H9 (cell line): ENCODE results near the gene C9orf43. TPM values are rescaled to one million over a fixed set of nuclear protein-coding genes. Genes with fewer than 3 reads are reported as not detected.

ENCODE experiments used
- DNase-seq: peaks from one replicate; pipeline ENCODE4 v3.0.0-alpha.2; 2017
- H2AFZ ChIP-seq: one replicate; pipeline ENCODE4 v1.6.1; 2013; ENCODE audit warnings: mild to moderate bottlenecking, low read length, control low read depth, moderate library complexity
- H2AK5ac ChIP-seq: 2 replicates; pipeline ENCODE4 v1.6.1; 2013; ENCODE audit warnings: low read length, control low read depth, mixed read lengths; ENCODE audit not compliant: insufficient read length
- H2BK120ac ChIP-seq: one replicate; pipeline ENCODE4 v1.6.1; 2013; ENCODE audit warnings: low read depth, mild to moderate bottlenecking, low read length, control low read depth, inconsistent platforms; ENCODE audit not compliant: poor library complexity, severe bottlenecking
- H2BK12ac ChIP-seq: 2 replicates; pipeline ENCODE4 v1.6.1; 2013; ENCODE audit warnings: low read length, control low read depth, mixed read lengths, low read depth; ENCODE audit not compliant: insufficient read length
- H2BK15ac ChIP-seq: 2 replicates; pipeline ENCODE4 v1.6.1; 2013; ENCODE audit warnings: low read depth, low read length, control low read depth
- H2BK20ac ChIP-seq: one replicate; pipeline ENCODE4 v1.6.1; 2013; ENCODE audit warnings: low read depth, mild to moderate bottlenecking, low read length, control low read depth, inconsistent platforms; ENCODE audit not compliant: poor library complexity, severe bottlenecking
- H2BK5ac ChIP-seq: 2 replicates; pipeline ENCODE4 v1.6.1; 2013; ENCODE audit warnings: low read length, control low read depth, mixed read lengths; ENCODE audit not compliant: insufficient read length
- H3K14ac ChIP-seq: 2 replicates; pipeline ENCODE4 v1.6.1; 2013; ENCODE audit warnings: low read length, control low read depth; ENCODE audit not compliant: insufficient read depth
- H3K18ac ChIP-seq: 2 replicates; pipeline ENCODE4 v1.6.1; 2013; ENCODE audit warnings: low read depth, mild to moderate bottlenecking, mixed read lengths, low read length, control low read depth; ENCODE audit not compliant: insufficient read length
- H3K23ac ChIP-seq: 2 replicates; pipeline ENCODE4 v1.6.1; 2013; ENCODE audit warnings: low read length, control low read depth, mixed read lengths, low read depth; ENCODE audit not compliant: insufficient read length
- H3K23me2 ChIP-seq: 2 replicates; pipeline ENCODE4 v1.6.1; 2013; ENCODE audit warnings: low read depth, mild to moderate bottlenecking, mixed read lengths, low read length, control low read depth; ENCODE audit not compliant: insufficient read length, poor library complexity, severe bottlenecking
- H3K27ac ChIP-seq: 2 replicates; pipeline ENCODE4 v1.5.1; 2013; ENCODE audit warnings: low read length, control low read depth, mixed read lengths, low read depth; ENCODE audit not compliant: insufficient read length
- H3K27me3 ChIP-seq: 2 replicates; pipeline ENCODE4 v1.6.1; 2013; ENCODE audit warnings: low read length, control low read depth, inconsistent platforms; ENCODE audit not compliant: insufficient read depth
- H3K4ac ChIP-seq: 2 replicates; pipeline ENCODE4 v1.6.1; 2013; ENCODE audit warnings: low read depth, mild to moderate bottlenecking, control low read depth, inconsistent platforms, low read length, moderate library complexity
- H3K4me1 ChIP-seq: 2 replicates; pipeline ENCODE4 v1.6.1; 2013; ENCODE audit warnings: low read length, control low read depth, inconsistent platforms; ENCODE audit not compliant: insufficient read depth
- H3K4me2 ChIP-seq: 2 replicates; pipeline ENCODE4 v1.6.1; 2013; ENCODE audit warnings: low read length, control low read depth, mixed read lengths; ENCODE audit not compliant: insufficient read length, insufficient read depth
- H3K56ac ChIP-seq: 2 replicates; pipeline ENCODE4 v1.6.1; 2013; ENCODE audit warnings: low read depth, mild to moderate bottlenecking, mixed read lengths, low read length, control low read depth; ENCODE audit not compliant: insufficient read length
- H3K79me1 ChIP-seq: 2 replicates; pipeline ENCODE4 v1.6.1; 2013; ENCODE audit warnings: low read depth, mild to moderate bottlenecking, moderate library complexity, low read length, control low read depth, inconsistent platforms; ENCODE audit not compliant: insufficient read depth, poor library complexity, severe bottlenecking
- H3K79me2 ChIP-seq: 2 replicates; pipeline ENCODE4 v1.6.1; 2013; ENCODE audit warnings: low read length, control low read depth, inconsistent platforms; ENCODE audit not compliant: insufficient read depth
- H3K9ac ChIP-seq: 2 replicates; pipeline ENCODE4 v1.6.1; 2013; ENCODE audit warnings: low read length, control low read depth, mixed read lengths; ENCODE audit not compliant: insufficient read length; ENCODE audit errors: extremely low read depth
- H3K9me3 ChIP-seq: one replicate; pipeline ENCODE4 v1.6.1; 2013; ENCODE audit warnings: low read depth, low read length, inconsistent platforms; ENCODE audit not compliant: control insufficient read depth
- H3T11ph ChIP-seq: one replicate; pipeline ENCODE4 v1.6.1; 2013; ENCODE audit warnings: mild to moderate bottlenecking, low read length, control low read depth, inconsistent platforms
- H4K20me1 ChIP-seq: one replicate; pipeline ENCODE4 v1.6.1; 2013; ENCODE audit not compliant: control insufficient read depth, insufficient read length, insufficient read depth
- H4K5ac ChIP-seq: 2 replicates; pipeline ENCODE4 v1.6.1; 2013; ENCODE audit warnings: low read depth, mild to moderate bottlenecking, mixed read lengths, low read length, control low read depth; ENCODE audit not compliant: insufficient read length
- H4K8ac ChIP-seq: replicated peaks from 2 replicates; pipeline ENCODE4 v1.6.1; 2013; ENCODE audit warnings: low read length, control low read depth, mixed read lengths, low read depth; ENCODE audit not compliant: insufficient read length
- H4K91ac ChIP-seq: 2 replicates; pipeline ENCODE4 v1.6.1; 2013; ENCODE audit warnings: low read depth, mild to moderate bottlenecking, moderate library complexity, mixed read lengths, low read length, control low read depth; ENCODE audit not compliant: insufficient read length
- H3K27ac Mint-ChIP-seq, 3 experiments: 2 replicates in 2 of 3; 3 replicates in 1 of 3; pipeline ENCODE4 v1.8.0; 2020 to 2021; ENCODE audit warnings: mixed read lengths in 3 of 3, mild to moderate bottlenecking in 1 of 3, moderate library complexity in 1 of 3
- H3K27me3 Mint-ChIP-seq: 2 replicates; pipeline ENCODE4 v1.8.0; 2021; ENCODE audit warnings: low read depth, mild to moderate bottlenecking, moderate library complexity, mixed read lengths
- H3K36me3 Mint-ChIP-seq, 3 experiments: 2 replicates in 2 of 3; 3 replicates in 1 of 3; pipeline ENCODE4 v1.8.0; 2020 to 2021; ENCODE audit warnings: low read depth in 3 of 3, mixed read lengths in 3 of 3; ENCODE audit not compliant: insufficient read depth in 1 of 3
- H3K4me1 Mint-ChIP-seq, 2 experiments: 2 replicates each; pipeline ENCODE4 v1.8.0; 2020; ENCODE audit warnings: mixed read lengths in 2 of 2
- H3K4me3 Mint-ChIP-seq, 2 experiments: 2 replicates in 1 of 2; 3 replicates in 1 of 2; pipeline ENCODE4 v1.8.0; 2020 to 2021; ENCODE audit warnings: mild to moderate bottlenecking in 2 of 2, mixed read lengths in 2 of 2, moderate library complexity in 1 of 2
- H3K9me3 Mint-ChIP-seq, 2 experiments: 2 replicates in 1 of 2; 3 replicates in 1 of 2; pipeline ENCODE4 v1.8.0; 2020; ENCODE audit warnings: mild to moderate bottlenecking in 2 of 2, mixed read lengths in 2 of 2, moderate library complexity in 1 of 2
- CTCF ChIP-seq: fragments of 200-600 bp; sonication (generic); conservative IDR thresholded peaks from 3 replicates; pipeline ENCODE4 v1.8.0; 2021; ENCODE audit warnings: antibody characterized with exemption, mild to moderate bottlenecking
- WGBS: extraction: QIAGEN DNeasy Blood & Tissue Kit; methylation state at CpG from one replicate; pipeline ENCODE4 v1.1.7; 2013; ENCODE audit warnings: missing lambda C conversion rate, low lambda C conversion rate, mixed read lengths; ENCODE audit not compliant: insufficient read length; ENCODE audit errors: extremely low coverage; 5-methylcytosine and 5-hydroxymethylcytosine counted together
- total RNA-seq: library from RNA; stranded (reverse); gene quantifications from 2 replicates; pipeline ENCODE4 v1.2.1, GENCODE V29; 2021

Gene C9orf43
- total RNA-seq, 1 experiment from 2014 or later, result 0.57 TPM

- Histone ChIP-seq H4K5ac (no peak overlapping the region), H3K9ac (no peak overlapping the region), H3K27ac (no peak overlapping the region), H3T11ph (no peak overlapping the region), H2BK15ac (no peak overlapping the region), H4K8ac (no peak overlapping the region), H3K4me1 (no peaks in the 10 kb centered on the region), H2AK5ac (no peak overlapping the region), H2BK20ac (no peak overlapping the region), H3K23ac (no peak overlapping the region), H4K20me1 (no peaks in the 10 kb centered on the region), H3K79me2 (no peaks in the 10 kb centered on the region), H2BK12ac (no peak overlapping the region), H3K23me2 (peaks cover 6% of the 10 kb centered on the region), H3K27me3 (no peaks in the 10 kb centered on the region), H2BK120ac (no peak overlapping the region), H3K9me3 (no peaks in the 10 kb centered on the region), H3K14ac (no peak overlapping the region), H4K91ac (no peak overlapping the region), H3K4me2 (no peak overlapping the region), H2AFZ (no peak overlapping the region), H3K4ac (no peak overlapping the region), H3K18ac (no peak overlapping the region), H2BK5ac (no peak overlapping the region), H3K79me1 (no peaks in the 10 kb centered on the region), H3K56ac (no peak overlapping the region)
- Mint-ChIP-seq H3K36me3 (peaks cover 0 to 23% (median 18%) of the 10 kb centered on the region in 3 experiments; a peak in 6 of 7 replicates), H3K27ac (peak overlapping the region in 1 of 3 experiments; percentile 96; a peak in 1 of 7 replicates), H3K27me3 (no peaks in the 10 kb centered on the region), H3K4me1 (peaks cover 8 to 20% of the 10 kb centered on the region in 2 experiments), H3K4me3 (no peak overlapping the region), H3K9me3 (no peaks in the 10 kb centered on the region)
- TF ChIP-seq CTCF, result no peak
- no CpG with 5 or more reads among the region's 24 CpGs for WGBS
- no peak for DNase-seq
These were observed 36.7 kb upstream of the C9orf43 start for GRCh38 chr9:113373676-113374392.
